Coronary artery (tissue), 2 donors: ENCODE results near the gene OR4D5.

Experiments used
- DNase-seq: peaks from one replicate; pipeline ENCODE4 v3.0.0-alpha.2; 2017; ENCODE audit warnings: low spot score
- H3K27ac ChIP-seq, 2 donors: fragments of 200-600 bp; sonication (generic); one replicate each; pipeline ENCODE4 v1.5.1; 2016 to 2019
- H3K4me3 ChIP-seq: fragments of 200-600 bp; sonication (generic); 2 replicates; pipeline ENCODE4 v1.5.1; 2016; ENCODE audit warnings: mild to moderate bottlenecking, moderate library complexity
- CTCF ChIP-seq: fragments of 200-600 bp; sonication (generic); IDR thresholded peaks from one replicate; pipeline ENCODE4 v1.5.1; 2019; ENCODE audit warnings: antibody characterized with exemption

The OR4D5 gene

GRCh38 chr11:123920943-123921342 lies 18.5 kb upstream of the OR4D5 start:
- DNase-seq = no peak
- Histone ChIP-seq H3K27ac (no peak overlapping the region), H3K4me3 (no peak overlapping the region)
- TF ChIP-seq CTCF = no peak

GRCh38 chr11:123924027-123924426 lies 15.4 kb upstream of the OR4D5 start:
- no peak for TF ChIP-seq CTCF
- H3K4me3 ChIP-seq = no peak overlapping the region
- no peak for DNase-seq
- no peak overlapping the region for H3K27ac ChIP-seq

- H3K27ac ChIP-seq = no peak overlapping the region
- no peak overlapping the region for H3K4me3 ChIP-seq
- TF ChIP-seq CTCF = no peak
- no peak for DNase-seq
These were observed 3.0 kb downstream of the OR4D5 start for GRCh38 chr11:123942413-123942812.

GRCh38 chr11:123943738-123944137 lies 4.3 kb downstream of the OR4D5 start, which contains the start of gene OR6T1:
OR6T1 (minus strand) TSS chr11:123943838; CDS start chr11:123943838, 0 bp downstream.
- no peak within 1 kb of the TSS for H3K4me3 ChIP-seq
- TF ChIP-seq CTCF = no peak
- DNase-seq = no peak
- no peak within 1 kb of the TSS for H3K27ac ChIP-seq

GRCh38 chr11:123945132-123945531 lies 5.7 kb downstream of the OR4D5 start:
- TF ChIP-seq CTCF = no peak
- Histone ChIP-seq H3K27ac (no peak overlapping the region), H3K4me3 (no peak overlapping the region)
- no peak for DNase-seq

- DNase-seq = no peak
- H3K27ac ChIP-seq = no peak overlapping the region
- no peak overlapping the region for H3K4me3 ChIP-seq
- no peak for TF ChIP-seq CTCF
These were observed 17.3 kb downstream of the OR4D5 start for GRCh38 chr11:123956752-123957151.

GRCh38 chr11:123973816-123974215 lies 34.4 kb downstream of the OR4D5 start:
- Histone ChIP-seq H3K27ac (no peak overlapping the region), H3K4me3 (no peak overlapping the region)
- DNase-seq = no peak
- no peak for TF ChIP-seq CTCF
